ENCODE results near the gene DDAH2. TPM values are rescaled to one million over a fixed set of nuclear protein-coding genes. Genes with fewer than 3 reads are reported as not detected.
A peak's percentile ranks its signal among the peaks of the same experiment; 100 is the strongest.

DDAH2 gene
- total RNA-seq, 1 donor from 2014 or later, result 142 TPM

- DNase-seq (ENCODE audit: low spot score in 2 of 2, unreplicated experiment in 2 of 2), result no peak
- peak overlapping the region; percentile 19 for H3K27ac Mint-ChIP-seq
- no peak for TF ChIP-seq CTCF (IDR thresholded peaks at IDR 0.05; ENCODE audit: unreplicated experiment)
- peak overlapping the region; percentile 97 for H3K4me3 Mint-ChIP-seq
- peaks cover 28% of the 10 kb centered on the region for H3K4me1 Mint-ChIP-seq
- no peaks in the 10 kb centered on the region for H3K27me3 Mint-ChIP-seq (ENCODE audit: low read depth)
- H3K36me3 Mint-ChIP-seq, result peaks cover 6% of the 10 kb centered on the region
- no peaks in the 10 kb centered on the region for H3K9me3 Mint-ChIP-seq
These were observed 28.2 kb downstream of the DDAH2 start for GRCh38 chr6:31700740-31701401.

GRCh38 chr6:31697555-31697954 lies 31.5 kb downstream of the DDAH2 start:
- no peak for DNase-seq (ENCODE audit: low spot score in 2 of 2, unreplicated experiment in 2 of 2)
- Mint-ChIP-seq H3K4me1 (peaks cover 25% of the 10 kb centered on the region), H3K4me3 (no peak overlapping the region), H3K27ac (peak overlapping the region; percentile 36), H3K9me3 (no peaks in the 10 kb centered on the region), H3K36me3 (peaks cover 14% of the 10 kb centered on the region), H3K27me3 (ENCODE audit: low read depth) (no peaks in the 10 kb centered on the region)
- TF ChIP-seq CTCF (IDR thresholded peaks at IDR 0.05; ENCODE audit: unreplicated experiment), result no peak

DNA sequence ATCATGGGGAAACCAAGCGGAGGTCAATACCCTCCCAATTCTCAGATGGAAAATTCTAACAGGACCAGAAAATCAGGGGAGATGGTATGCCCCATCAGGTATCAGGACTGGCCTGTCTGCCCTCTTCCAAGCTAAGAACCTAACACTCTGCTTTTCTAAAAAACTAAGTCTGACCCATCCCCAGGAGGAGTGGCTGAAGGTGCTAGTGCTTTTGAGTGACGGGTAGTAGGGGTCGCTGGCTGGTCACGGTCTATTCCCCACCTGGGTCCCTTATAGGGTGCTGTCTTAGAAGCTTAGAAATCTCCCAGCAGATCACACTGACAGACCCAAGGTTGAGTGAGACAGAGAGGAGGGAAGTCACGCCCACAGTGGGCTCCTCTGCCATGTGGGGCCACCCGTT lies 35.6 kb downstream of the DDAH2 start:
- no peak overlapping the region for H3K27ac Mint-ChIP-seq
- no peaks in the 10 kb centered on the region for H3K27me3 Mint-ChIP-seq (ENCODE audit: low read depth)
- DNase-seq (ENCODE audit: low spot score in 2 of 2, unreplicated experiment in 2 of 2), result no peak
- TF ChIP-seq CTCF (IDR thresholded peaks at IDR 0.05; ENCODE audit: unreplicated experiment), result no peak
- no peaks in the 10 kb centered on the region for H3K9me3 Mint-ChIP-seq
- no peak overlapping the region for H3K4me3 Mint-ChIP-seq
- H3K4me1 Mint-ChIP-seq, result peaks cover 15% of the 10 kb centered on the region
- H3K36me3 Mint-ChIP-seq, result peaks cover 24% of the 10 kb centered on the region

GRCh38 chr6:31692886-31693285 lies 36.2 kb downstream of the DDAH2 start:
- Mint-ChIP-seq H3K4me1 (peaks cover 15% of the 10 kb centered on the region), H3K36me3 (peaks cover 24% of the 10 kb centered on the region), H3K9me3 (no peaks in the 10 kb centered on the region), H3K4me3 (no peak overlapping the region), H3K27me3 (ENCODE audit: low read depth) (no peaks in the 10 kb centered on the region), H3K27ac (no peak overlapping the region)
- no peak for TF ChIP-seq CTCF (IDR thresholded peaks at IDR 0.05; ENCODE audit: unreplicated experiment)
- DNase-seq (ENCODE audit: low spot score in 2 of 2, unreplicated experiment in 2 of 2), result no peak

DNA sequence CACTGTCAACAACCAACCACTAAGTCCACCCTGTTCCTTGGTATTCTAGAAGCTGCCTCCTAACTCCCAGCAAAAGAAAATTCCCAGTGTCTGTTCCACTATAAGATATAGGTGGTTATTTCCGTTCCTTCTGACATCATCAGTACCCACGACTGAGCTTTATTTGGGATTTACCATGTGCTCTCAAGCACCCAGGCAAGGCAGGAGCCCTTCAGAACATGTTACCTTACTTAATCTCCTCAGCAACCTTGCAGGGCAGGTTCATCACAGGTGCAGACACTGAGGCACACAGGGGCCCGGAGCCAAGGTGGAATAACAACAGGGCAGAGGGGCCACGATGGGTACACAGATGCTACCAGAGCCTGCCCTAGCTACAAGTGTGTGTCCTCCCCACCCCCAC lies 36.7 kb downstream of the DDAH2 start:
- H3K4me3 Mint-ChIP-seq, result no peak overlapping the region
- H3K27ac Mint-ChIP-seq, result no peak overlapping the region
- no peaks in the 10 kb centered on the region for H3K9me3 Mint-ChIP-seq
- no peaks in the 10 kb centered on the region for H3K27me3 Mint-ChIP-seq (ENCODE audit: low read depth)
- H3K36me3 Mint-ChIP-seq, result peaks cover 29% of the 10 kb centered on the region
- H3K4me1 Mint-ChIP-seq, result peaks cover 11% of the 10 kb centered on the region
- DNase-seq (ENCODE audit: low spot score in 2 of 2, unreplicated experiment in 2 of 2), result no peak
- no peak for TF ChIP-seq CTCF (IDR thresholded peaks at IDR 0.05; ENCODE audit: unreplicated experiment)

Measured in mesothelial cell of epicardium (in vitro differentiated cells).